Activated CD8-positive, alpha-beta memory T cell treated with anti-CD3 and anti-CD28 coated beads, Interleukin-2, amount 50 U/mL, for 1 hour (primary cell): ENCODE data around the gene CDC6.

Experiments
- DNase-seq: peaks from one replicate; pipeline ENCODE4 v3.0.0-alpha.2; 2020; ENCODE audit errors: extremely low read depth

CDC6 gene

GRCh38 chr17:40323391-40324381 is 36.0 kb downstream of the CDC6 start:
- peak; percentile 73 for DNase-seq

DNA sequence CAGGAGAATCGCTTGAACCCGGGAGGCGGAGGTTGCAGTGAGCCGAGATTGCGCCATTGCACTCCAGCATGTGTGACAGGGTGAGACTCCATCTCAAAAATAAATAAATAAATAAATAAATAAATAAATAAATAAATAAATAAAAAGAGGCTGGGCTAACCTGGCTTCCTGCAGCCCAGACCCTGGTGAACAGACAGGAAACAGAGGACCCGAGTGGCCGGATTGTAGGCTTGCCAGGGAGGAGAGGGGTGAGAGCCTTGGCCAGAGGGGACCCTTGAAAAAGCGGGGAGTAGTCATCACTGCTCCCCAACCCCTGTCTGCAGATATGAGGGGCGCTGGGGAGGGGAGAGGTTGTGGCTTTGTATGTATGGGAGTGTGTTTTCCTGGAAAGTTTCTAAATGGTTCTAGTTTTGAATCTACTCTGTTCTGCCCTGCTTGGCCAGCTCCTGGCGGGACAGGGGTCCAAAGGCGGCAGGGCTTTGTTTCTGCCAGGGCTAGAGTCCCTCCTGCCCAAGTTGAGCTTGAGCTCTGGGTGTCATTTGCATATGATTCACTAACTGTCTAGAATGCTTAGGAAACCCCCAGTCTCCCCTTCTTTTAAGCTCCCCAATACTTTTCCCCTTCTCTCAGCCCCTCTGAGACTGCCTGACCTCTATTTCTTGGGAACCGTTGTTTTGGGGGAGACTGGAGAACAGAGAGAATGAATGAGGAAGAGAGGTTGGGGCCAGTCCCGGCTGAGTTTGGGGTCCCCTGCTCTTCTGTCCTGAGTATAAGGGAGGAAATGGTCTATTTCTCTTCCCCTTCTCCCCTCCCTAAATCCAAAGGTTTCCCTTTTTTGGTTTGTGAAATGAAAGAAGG is 37.7 kb downstream of the CDC6 start:
- DNase-seq = no peak

GRCh38 chr17:40326014-40326831 is 38.5 kb downstream of the CDC6 start:
- no peak for DNase-seq

- DNase-seq = no peak
Measured at GRCh38 chr17:40326832-40327199, 39.1 kb downstream of the CDC6 start.

DNA sequence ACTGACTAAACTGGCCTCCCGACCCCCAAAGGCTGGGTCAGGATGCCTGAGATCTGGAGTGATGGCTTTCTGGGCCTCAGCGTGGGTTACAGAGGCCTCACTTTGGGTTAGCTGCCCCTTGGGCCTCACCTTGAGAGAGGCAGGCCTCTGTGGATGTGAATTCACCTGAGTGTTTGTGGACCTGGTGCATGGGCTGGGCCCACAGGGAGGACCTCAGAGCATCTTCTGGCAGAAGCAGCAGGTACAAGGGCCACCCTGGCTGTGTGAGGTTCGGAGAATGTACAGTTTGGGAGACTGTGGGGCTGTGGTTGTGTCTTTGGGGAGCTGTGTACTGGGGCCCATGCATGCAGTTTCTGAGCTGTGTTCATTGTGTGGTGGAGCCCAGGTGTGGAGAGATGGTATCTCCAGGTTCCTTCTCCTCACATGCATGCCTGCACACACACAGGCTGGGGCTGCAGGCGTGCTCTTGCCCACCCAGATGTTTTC is 39.6 kb downstream of the CDC6 start:
- DNase-seq = no peak

- DNase-seq = no peak
Measured at GRCh38 chr17:40327735-40328385, 40.2 kb downstream of the CDC6 start.

- no peak for DNase-seq
Measured at GRCh38 chr17:40328386-40328766, 40.7 kb downstream of the CDC6 start.

- no peak for DNase-seq
Measured at GRCh38 chr17:40329839-40330794, 42.4 kb downstream of the CDC6 start.

- DNase-seq = no peak
Measured at GRCh38 chr17:40330850-40331470, 43.3 kb downstream of the CDC6 start.

DNA sequence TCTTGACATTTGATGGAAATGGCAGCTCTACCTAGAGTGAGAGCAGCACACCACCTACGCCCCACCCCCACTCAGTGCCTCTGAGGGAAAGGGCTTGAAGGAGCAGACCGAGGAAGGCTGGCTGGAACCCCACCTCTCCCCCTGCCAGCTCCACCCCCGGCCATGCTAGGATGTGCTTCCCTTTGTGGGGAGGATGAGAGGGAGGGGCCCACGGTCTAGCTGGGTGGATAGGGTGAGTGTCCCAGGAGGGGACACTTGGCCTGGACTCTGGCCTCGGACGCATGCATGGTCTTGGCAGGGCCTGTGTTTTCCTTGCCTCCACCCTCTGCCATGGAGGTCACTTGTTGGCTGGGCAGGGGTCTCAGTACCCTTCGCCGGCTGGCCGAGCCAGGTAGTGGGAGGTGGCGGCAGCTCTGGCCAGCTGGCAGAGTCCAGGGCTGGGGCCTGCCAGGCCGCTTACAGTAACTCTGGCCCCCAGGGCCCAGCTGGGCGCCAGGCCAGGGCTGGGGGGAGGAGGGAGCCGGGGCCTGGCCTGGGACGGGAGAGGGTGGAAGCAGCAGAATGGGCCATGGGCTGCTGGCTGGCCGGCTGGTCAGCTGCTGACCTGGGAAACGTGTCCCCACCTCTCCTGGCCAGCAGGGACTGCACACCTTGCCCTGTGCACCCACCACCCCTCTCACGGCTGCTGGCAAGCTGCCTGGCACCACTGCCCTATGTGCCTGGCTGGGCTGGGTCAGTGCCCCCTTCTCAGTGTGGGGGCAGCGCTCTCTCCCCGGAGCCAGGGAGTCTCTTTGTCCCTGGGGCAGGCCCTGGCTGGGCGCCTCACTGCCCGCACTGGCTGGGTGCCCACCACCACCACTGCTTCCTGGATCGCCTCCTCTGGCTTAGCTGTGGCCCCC is 44.3 kb downstream of the CDC6 start:
- no peak for DNase-seq

- no peak for DNase-seq
Measured at GRCh38 chr17:40333781-40334448, 46.2 kb downstream of the CDC6 start.

DNA sequence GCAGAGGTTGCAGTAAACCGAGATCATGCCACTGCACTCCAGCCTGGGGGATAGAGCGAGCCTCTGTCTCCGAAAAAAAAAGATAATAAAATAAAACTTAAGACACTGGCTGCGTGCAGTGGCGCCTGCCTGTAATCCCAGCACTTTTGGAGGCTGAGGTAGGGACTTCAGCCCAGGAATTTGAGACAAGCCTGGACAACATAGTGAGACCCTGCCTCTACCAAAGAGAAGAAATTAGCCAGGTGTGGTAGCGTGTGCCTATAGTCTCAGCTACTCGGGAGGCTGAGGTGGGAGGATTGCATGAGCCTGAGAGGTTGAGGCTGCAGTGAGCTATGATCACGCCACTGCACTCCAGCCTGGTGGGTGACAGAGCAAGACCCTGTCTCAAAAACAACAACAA is 47.9 kb downstream of the CDC6 start:
- DNase-seq = no peak

DNA sequence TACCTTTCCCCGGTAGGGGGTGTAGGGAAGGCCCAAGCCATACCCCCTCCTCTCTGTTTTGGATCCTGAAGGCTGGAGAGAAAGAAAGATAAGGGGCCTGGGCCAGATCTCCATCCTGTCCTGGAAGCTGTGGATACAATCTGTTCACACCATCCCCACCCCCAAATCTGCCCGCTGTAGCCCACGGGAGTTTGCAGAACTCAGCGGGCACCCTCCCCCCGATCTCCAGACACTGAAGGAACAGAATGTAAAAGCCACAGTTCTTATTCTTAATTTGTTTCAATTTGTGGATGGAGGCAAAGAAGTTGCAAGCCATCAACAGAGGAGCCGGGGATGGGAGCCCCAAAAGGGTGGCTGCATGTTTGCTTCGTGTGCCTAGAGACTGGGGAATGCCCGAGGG is 49.7 kb downstream of the CDC6 start:
- no peak for DNase-seq

DNA sequence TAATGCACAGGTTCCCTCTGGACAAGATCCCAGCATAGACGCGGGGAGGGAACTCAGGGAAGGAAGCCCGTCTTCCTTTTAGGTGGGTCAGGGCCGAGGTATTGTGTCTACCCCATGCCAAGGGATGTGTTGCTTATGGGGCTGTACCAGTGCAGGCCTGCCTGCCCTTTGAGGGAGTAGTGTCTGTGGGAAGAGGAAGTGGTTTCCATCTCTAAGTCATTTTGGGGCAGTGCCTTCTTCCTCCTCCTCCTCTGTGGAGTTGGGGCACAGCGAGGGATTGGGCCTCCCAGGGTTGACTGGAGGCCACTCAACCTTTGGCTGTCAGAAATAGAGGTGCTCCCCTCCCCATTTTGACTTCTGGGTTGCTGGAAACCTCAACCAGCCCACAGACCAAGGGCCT is 50.4 kb downstream of the CDC6 start:
- no peak for DNase-seq

DNA sequence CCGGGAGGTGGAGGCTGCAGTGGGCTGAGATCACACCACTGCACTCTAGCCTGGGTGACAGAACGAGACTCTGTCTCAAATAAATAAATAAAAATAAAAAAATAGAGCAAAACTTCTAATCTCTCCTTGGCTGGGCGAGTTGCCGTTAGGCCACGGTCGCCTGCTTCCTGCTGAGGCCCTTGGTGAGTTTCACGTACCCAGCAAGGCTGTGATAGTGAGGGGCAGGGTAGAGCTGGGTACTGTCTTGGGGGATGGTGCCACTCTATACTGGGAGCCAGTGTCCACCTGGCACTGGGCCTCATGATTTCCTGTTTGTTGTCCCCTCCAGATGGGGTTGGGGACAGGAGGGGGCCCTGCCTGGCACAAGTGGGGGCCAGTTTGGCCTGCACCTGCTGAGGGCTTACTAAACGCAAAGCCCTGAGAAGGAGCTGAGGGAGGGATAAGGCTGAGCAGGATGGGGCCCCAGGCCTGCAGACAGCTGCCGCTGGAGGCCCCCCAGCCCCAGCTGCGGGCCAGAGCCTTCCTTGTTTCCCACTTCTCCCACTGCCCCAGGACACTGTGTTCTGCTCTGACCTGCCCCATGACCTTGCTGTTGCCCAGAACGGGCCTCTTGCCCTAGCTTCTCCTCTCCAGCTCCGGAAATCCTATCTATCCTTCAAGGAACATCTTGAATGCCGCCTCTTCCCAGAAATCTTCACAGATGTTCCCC is 51.4 kb downstream of the CDC6 start:
- DNase-seq = no peak

GRCh38 chr17:40340327-40340726 is 52.6 kb downstream of the CDC6 start:
- no peak for DNase-seq
